K562 (cell line): ENCODE data around the gene PLD1. TPM values are rescaled to one million over a fixed set of nuclear protein-coding genes. Genes with fewer than 3 reads are reported as not detected.

ENCODE experiments used
- ATAC-seq: fragments of 200-7000 bp; cut with Tn5 transposase; 3 replicates; pipeline ENCODE4 v1.9.1; 2020; ENCODE audit warnings: moderate library complexity
- BruUV-seq: library from RNA; stranded (reverse); fragments of 400-500 nt; replicated peaks from 2 replicates; lab custom pipeline; 2021; lab: Mats Ljungman, UMichigan
- CTCF ChIA-PET: fragments of 300-600 bp; formaldehyde crosslinking; extraction: SDS; loops from one replicate; lab custom pipeline; 2021; ENCODE audit warnings: low intra/inter-chr PET ratio; lab: Yijun Ruan, JAX
- POLR2A ChIA-PET: fragments of 300-600, 350-650 bp; sonication (Branson Sonifier 250); formaldehyde crosslinking; extraction: SDS; loops from one replicate; lab custom pipeline; 2021; ENCODE audit warnings: antibody characterized with exemption, inconsistent platforms; lab: Yijun Ruan, JAX
- DNase-seq, 4 experiments: peaks; one replicate each; pipeline versions ENCODE4 v3.0.0 to v3.0.0-alpha.2; 2011 to 2018; ENCODE audit warnings: low spot score in 3 of 4, mixed read lengths in 3 of 4; ENCODE audit errors: extremely low read depth in 1 of 4
- FAIRE-seq: peaks from 2 replicates; lab custom pipeline; 2011; peaks lifted over from hg19 to GRCh38; lab: Jason Lieb, UNC
- H2AFZ ChIP-seq: 2 replicates; pipeline ENCODE4 v1.6.0; 2011; ENCODE audit warnings: low read depth, low read length, control low read depth, inconsistent platforms
- H3K27ac ChIP-seq: fragments of 200-600 bp; 3 replicates; pipeline ENCODE4 v1.8.0; 2011; ENCODE audit warnings: low read depth, mild to moderate bottlenecking, control low read depth, inconsistent platforms, low read length, moderate library complexity, mixed read lengths; ENCODE audit errors: extremely low read depth
- H3K27me3 ChIP-seq, 2 experiments: fragments of 300-600 bp in 1 of 2; 2 replicates in 1 of 2; 3 replicates in 1 of 2; pipeline versions ENCODE4 v1.6.0 to v1.8.0; 2011; ENCODE audit warnings: inconsistent platforms in 2 of 2, low read length in 2 of 2, mild to moderate bottlenecking in 1 of 2, mixed read lengths in 1 of 2, moderate library complexity in 1 of 2; ENCODE audit not compliant: control insufficient read depth in 2 of 2, insufficient read depth in 2 of 2
- H3K36me3 ChIP-seq: fragments of 300-600 bp; 3 replicates; pipeline ENCODE4 v1.8.0; 2011; ENCODE audit warnings: mild to moderate bottlenecking, low read length, inconsistent platforms; ENCODE audit not compliant: control insufficient read depth, insufficient read depth
- H3K4me1 ChIP-seq, 2 experiments: fragments of 200-600 bp in 1 of 2; replicated peaks in 1 of 2; 2 replicates in 1 of 2; 3 replicates in 1 of 2; pipeline versions ENCODE4 v1.5.1 to v1.8.0; 2011; ENCODE audit warnings: inconsistent platforms in 2 of 2, low read length in 2 of 2, mild to moderate bottlenecking in 1 of 2, mixed read lengths in 1 of 2, moderate library complexity in 1 of 2; ENCODE audit not compliant: control insufficient read depth in 2 of 2, insufficient read depth in 2 of 2
- H3K4me2 ChIP-seq: 2 replicates; pipeline ENCODE4 v1.6.1; 2011; ENCODE audit warnings: low read length, control low read depth, inconsistent platforms, mixed read lengths; ENCODE audit not compliant: insufficient read depth
- H3K4me3 ChIP-seq: fragments of 200-600 bp; sonication (generic), shearing (Covaris generic); 2 replicates; pipeline ENCODE4 v1.5.1; 2016; ENCODE audit warnings: control low read depth, inconsistent platforms
- H3K79me2 ChIP-seq: fragments of 200-600 bp; 3 replicates; pipeline ENCODE4 v1.8.0; 2011; ENCODE audit warnings: low read length, inconsistent platforms; ENCODE audit not compliant: control insufficient read depth, insufficient read depth
- H3K9ac ChIP-seq, 2 experiments: 2 replicates each; pipeline versions ENCODE4 v1.6.0 to v1.6.1; 2011; ENCODE audit warnings: low read depth in 2 of 2, low read length in 2 of 2, control low read depth in 1 of 2, inconsistent platforms in 1 of 2, mild to moderate bottlenecking in 1 of 2, mixed read lengths in 1 of 2; ENCODE audit not compliant: insufficient read depth in 1 of 2
- H3K9me1 ChIP-seq: one replicate; pipeline ENCODE4 v1.6.0; 2011; ENCODE audit warnings: inconsistent platforms, mild to moderate bottlenecking, low read length, moderate library complexity; ENCODE audit not compliant: control insufficient read depth, insufficient read depth
- H3K9me3 ChIP-seq: replicated peaks from 2 replicates; pipeline ENCODE4 v1.5.1; 2011; ENCODE audit warnings: low read depth, low read length, inconsistent platforms; ENCODE audit not compliant: control insufficient read depth, insufficient read depth
- H4K20me1 ChIP-seq: replicated peaks from 2 replicates; pipeline ENCODE4 v1.6.1; 2011; ENCODE audit warnings: low read length, inconsistent platforms, mixed read lengths; ENCODE audit not compliant: control insufficient read depth, insufficient read depth
- CBFA2T3 ChIP-seq: fragments of 450-650 bp; IDR thresholded peaks from 2 replicates; pipeline ENCODE4 v1.6.1; 2017
- CBX1 ChIP-seq: sonication (generic); IDR thresholded peaks from 2 replicates; pipeline ENCODE4 v1.6.1; 2016; ENCODE audit warnings: antibody characterized with exemption, low read depth, mild to moderate bottlenecking
- DACH1 ChIP-seq: fragments of 450-650 bp; IDR thresholded peaks from 2 replicates; pipeline ENCODE4 v1.6.1; 2018; ENCODE audit not compliant: partially characterized antibody
- FIP1L1 ChIP-seq: fragments of 200-400 bp; formaldehyde crosslinking; IDR thresholded peaks from 2 replicates; pipeline ENCODE4 v1.6.1; 2018; ENCODE audit warnings: mild to moderate bottlenecking, low read depth, low read length; ENCODE audit not compliant: poor library complexity, severe bottlenecking
- ILF3 ChIP-seq: fragments of 450-650 bp; IDR thresholded peaks from 2 replicates; pipeline ENCODE4 v1.6.1; 2018; ENCODE audit warnings: antibody characterized with exemption, mild to moderate bottlenecking, moderate library complexity, borderline replicate concordance
- KLF1 ChIP-seq: fragments of 450-650 bp; IDR thresholded peaks from 2 replicates; pipeline ENCODE4 v1.6.1; 2016; ENCODE audit warnings: missing genetic modification characterization, missing compliant biosample characterization
- RAD51 ChIP-seq: fragments of 450-650 bp; IDR thresholded peaks from 2 replicates; pipeline ENCODE4 v1.7.1; 2016; ENCODE audit warnings: low read depth, mild to moderate bottlenecking, borderline replicate concordance
- RBM14 ChIP-seq: fragments of 200-400 bp; formaldehyde crosslinking; IDR thresholded peaks from 2 replicates; pipeline ENCODE4 v1.6.1; 2018; ENCODE audit warnings: low read depth, mild to moderate bottlenecking, low read length, moderate library complexity, borderline replicate concordance; ENCODE audit not compliant: insufficient read depth
- RBM15 ChIP-seq: fragments of 200-400 bp; formaldehyde crosslinking; IDR thresholded peaks from 2 replicates; pipeline ENCODE4 v1.6.1; 2018; ENCODE audit warnings: mild to moderate bottlenecking, low read length, moderate library complexity; ENCODE audit not compliant: insufficient read depth
- TOE1 ChIP-seq, 2 experiments: fragments of 450-650 bp in 1 of 2; sonication (generic) in 1 of 2; formaldehyde crosslinking in 1 of 2; IDR thresholded peaks; 2 replicates each; pipeline versions ENCODE4 v1.7.1 to v1.8.0; 2016 to 2022; ENCODE audit warnings: borderline replicate concordance in 2 of 2, mild to moderate bottlenecking in 2 of 2, antibody characterized with exemption in 1 of 2, inconsistent platforms in 1 of 2, low read depth in 1 of 2, missing genetic modification reagents in 1 of 2, moderate library complexity in 1 of 2
- WHSC1 ChIP-seq: IDR thresholded peaks from one replicate; pipeline ENCODE4 v1.6.1; 2012; ENCODE audit warnings: low read length, control low read depth, inconsistent platforms
- ZNF445 ChIP-seq: fragments of 250-450 bp; sonication (Bioruptor Pico); IDR thresholded peaks from 2 replicates; pipeline ENCODE4 v1.4.0; 2020; ENCODE audit warnings: low read depth, mild to moderate bottlenecking, moderate library complexity
- WGBS: fragments of 100-300 bp; shearing (Covaris generic); methylation state at CpG from one replicate; pipeline ENCODE4 v1.1.6; 2016; ENCODE audit warnings: low coverage, mixed read lengths; ENCODE audit not compliant: insufficient coverage; ENCODE audit errors: missing lambda C conversion rate; 5-methylcytosine and 5-hydroxymethylcytosine counted together
- in situ Hi-C: fragments of 300-500 bp; cut with MboI; formaldehyde crosslinking; loops from 4 replicates; pipeline ENCODE4 v1.15.0; 2018; ENCODE audit warnings: inconsistent platforms, mixed read lengths
- intact Hi-C: fragments of 100-400 bp; cut with micrococcal nuclease; formaldehyde crosslinking; loops from 2 replicates; pipeline ENCODE4 v1.14.2; 2022
- polyA plus RNA-seq, 8 experiments: library from polyadenylated mRNA; depleted of rRNA in 4 of 8; stranded (reverse) in 5 of 8; unstranded in 3 of 8; fragments of >200 nt; fragmentation: Nextera tagmentation in 2 of 8; fragmentation: Illumina TruSeq in 1 of 8; extraction: Ambion mirVana in 2 of 8; extraction: Trizol in 1 of 8; gene quantifications; 2 replicates each; pipeline versions ENCODE4 v1.2.1 to v1.2.3, GENCODE V29; 2011 to 2014; ENCODE audit warnings: inconsistent platforms in 1 of 8, missing spikeins in 1 of 8
- total RNA-seq, 7 experiments: library from RNA; depleted of rRNA in 6 of 7; stranded (reverse); fragments of >200 nt in 6 of 7; fragmentation: Illumina TruSeq in 2 of 7; extraction: Trizol in 2 of 7; gene quantifications; 2 replicates each; pipeline versions ENCODE4 v1.2.1 to v1.2.3, GENCODE V29; 2011 to 2021; ENCODE audit warnings: low replicate concordance in 1 of 7
- TF ChIP-seq, protein P1 (sequence below): sonication (generic); formaldehyde crosslinking; IDR thresholded peaks from 2 replicates; pipeline ENCODE4 v1.8.0; 2023; ENCODE audit warnings: mild to moderate bottlenecking, missing genetic modification reagents

PLD1 gene
- total and polyA plus RNA-seq, 9 of the 15 experiments (the other 6 are each of a cell fraction or from before 2014, with no cell fraction given), result 8.4 to 26.1 (median 18.6) TPM

DNA sequence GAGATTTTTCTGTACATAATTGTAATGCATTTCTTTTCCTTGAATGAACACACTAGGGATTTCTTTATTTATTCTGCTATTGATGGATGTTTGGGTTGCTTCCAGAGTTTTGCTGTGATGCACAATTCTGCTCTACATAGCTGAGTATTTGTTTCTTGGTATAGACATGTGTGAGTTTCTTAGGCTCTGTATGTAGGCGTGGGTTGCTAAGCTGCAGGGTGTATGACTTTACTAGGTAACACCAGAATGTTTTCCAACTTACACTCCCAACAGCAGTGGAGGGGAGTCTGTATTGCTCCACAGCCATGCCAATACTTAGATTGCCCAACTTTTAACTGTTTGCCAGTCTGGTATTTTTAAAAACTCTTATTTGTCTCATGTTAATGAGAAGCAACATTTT lies 194.6 kb downstream of the PLD1 start:
- 86% methylated on average over 1 of the region's 1 CpG for WGBS
- ATAC-seq (no peak), DNase-seq (no peak)
- intact Hi-C loops, result no loop called here
- no peak overlapping the region for H3K4me3 ChIP-seq
- no peak overlapping the region for H2AFZ ChIP-seq
- H3K27me3 ChIP-seq, result no peaks in the 10 kb centered on the region
- no peak overlapping the region for H3K4me2 ChIP-seq
- CTCF ChIA-PET, result no interaction called here
- no peaks in the 10 kb centered on the region for H3K79me2 ChIP-seq
- no TSS peak for BruUV-seq
- no peak overlapping the region for H3K9ac ChIP-seq
- no peak for TF ChIP-seq RAD51
- no peak for TF ChIP-seq KLF1 (tag)
- no peak for TF ChIP-seq ZNF445 (CRISPR knock-in tag)
- TF ChIP-seq TOE1 (IDR thresholded peaks at IDR 0.05; ENCODE audit: borderline replicate concordance), result no peak
- TF ChIP-seq TOE1 (CRISPR knock-in tag; IDR thresholded peaks at IDR 0.05; ENCODE audit: borderline replicate concordance, low read depth), result no peak
- TF ChIP-seq FIP1L1, result no peak
- TF ChIP-seq WHSC1, result no peak
- TF ChIP-seq ILF3, result no peak
- no peak for TF ChIP-seq RBM15
- no peak for TF ChIP-seq RBM14
- no peak for TF ChIP-seq DACH1
- no peak for TF ChIP-seq CBX1
- no peak for TF ChIP-seq CBFA2T3
- TF ChIP-seq, protein P1, sequence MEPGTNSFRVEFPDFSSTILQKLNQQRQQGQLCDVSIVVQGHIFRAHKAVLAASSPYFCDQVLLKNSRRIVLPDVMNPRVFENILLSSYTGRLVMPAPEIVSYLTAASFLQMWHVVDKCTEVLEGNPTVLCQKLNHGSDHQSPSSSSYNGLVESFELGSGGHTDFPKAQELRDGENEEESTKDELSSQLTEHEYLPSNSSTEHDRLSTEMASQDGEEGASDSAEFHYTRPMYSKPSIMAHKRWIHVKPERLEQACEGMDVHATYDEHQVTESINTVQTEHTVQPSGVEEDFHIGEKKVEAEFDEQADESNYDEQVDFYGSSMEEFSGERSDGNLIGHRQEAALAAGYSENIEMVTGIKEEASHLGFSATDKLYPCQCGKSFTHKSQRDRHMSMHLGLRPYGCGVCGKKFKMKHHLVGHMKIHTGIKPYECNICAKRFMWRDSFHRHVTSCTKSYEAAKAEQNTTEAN (CRISPR knock-in tag), result no peak
- TF ChIP-seq, all 486 proteins: peak for 0
- H3K27ac ChIP-seq, result no peak overlapping the region
- POLR2A ChIA-PET, result no interaction called here
- no peaks in the 10 kb centered on the region for H3K4me1 ChIP-seq
- no peaks in the 10 kb centered on the region for H4K20me1 ChIP-seq
- H3K9me1 ChIP-seq, result no peaks in the 10 kb centered on the region
- no peak for FAIRE-seq
- in situ Hi-C loops, result no loop called here
- H3K9me3 ChIP-seq, result no peaks in the 10 kb centered on the region
- 0 out of 3 replicates have a peak, but pooled peaks cover 3% of the 10 kb centered on the region for H3K36me3 ChIP-seq
